Vagina (tissue), 2 donors: ENCODE measurements around the gene NRG3. TPM values are rescaled to one million over a fixed set of nuclear protein-coding genes. Genes with fewer than 3 reads are reported as not detected.

ENCODE experiments used
- DNase-seq, 2 donors: peaks; one replicate each; pipeline ENCODE4 v3.0.0-alpha.2; 2017; ENCODE audit errors: extremely low spot score in 2 of 2
- H3K27ac ChIP-seq: fragments of 200-600 bp; sonication (generic); one replicate; pipeline ENCODE4 v1.5.1; 2019
- H3K27me3 ChIP-seq: fragments of 200-600 bp; sonication (generic); one replicate; pipeline ENCODE4 v1.5.1; 2019
- H3K36me3 ChIP-seq, 2 donors: fragments of 200-600 bp; sonication (generic); one replicate each; pipeline ENCODE4 v1.5.1; 2017 to 2019
- H3K4me1 ChIP-seq: fragments of 200-600 bp; sonication (generic); one replicate; pipeline ENCODE4 v1.5.1; 2019
- H3K4me3 ChIP-seq, 2 donors: fragments of 200-600 bp; sonication (generic); 1 replicate in 1 of 2; 2 replicates in 1 of 2; pipeline ENCODE4 v1.5.1; 2016 to 2019
- H3K9me3 ChIP-seq: fragments of 200-600 bp; sonication (generic); one replicate; pipeline ENCODE4 v1.5.1; 2019
- CTCF ChIP-seq, 3 experiments: fragments of 450-650 bp in 2 of 3; fragments of 200-600 bp in 1 of 3; sonication (generic) in 1 of 3; IDR thresholded peaks; one replicate each; pipeline ENCODE4 v1.5.1; 2017 to 2019; ENCODE audit warnings: antibody characterized with exemption in 3 of 3, mild to moderate bottlenecking in 2 of 3, moderate library complexity in 2 of 3
- POLR2A ChIP-seq, 2 donors: fragments of 450-650 bp; IDR thresholded peaks; one replicate each; pipeline ENCODE4 v1.6.1; 2017; ENCODE audit warnings: antibody characterized with exemption in 2 of 2, mild to moderate bottlenecking in 2 of 2, moderate library complexity in 2 of 2
- POLR2AphosphoS5 ChIP-seq, 2 donors: sonication (generic); formaldehyde crosslinking; IDR thresholded peaks; one replicate each; pipeline ENCODE4 v1.9.0; 2017; ENCODE audit warnings: antibody characterized with exemption in 2 of 2, mild to moderate bottlenecking in 2 of 2, low read depth in 1 of 2; ENCODE audit not compliant: insufficient read depth in 1 of 2
- intact Hi-C: fragments of 100-400 bp; cut with DNase I; formaldehyde crosslinking; loops from one replicate; pipeline ENCODE4 v1.15.1; 2023
- total RNA-seq: library from RNA; depleted of rRNA; stranded (reverse); fragments of >200 nt; gene quantifications from one replicate; pipeline ENCODE4 v1.2.3, GENCODE V29; 2016

NRG3 gene
- total RNA-seq, 1 donor from 2014 or later: not detected

GRCh38 chr10:81873231-81873931, 1.6 kb upstream of the NRG3 start:
- H3K4me3 ChIP-seq: no peak overlapping the region
- peaks cover 20% of the 10 kb centered on the region for H3K4me1 ChIP-seq
- intact Hi-C loops: no loop called here
- no peak overlapping the region for H3K27ac ChIP-seq
- H3K9me3 ChIP-seq: no peaks in the 10 kb centered on the region
- H3K36me3 ChIP-seq: no peaks in the 10 kb centered on the region
- no peak for TF ChIP-seq POLR2AphosphoS5 (IDR thresholded peaks at IDR 0.05; ENCODE audit: insufficient read depth in 1 of 2, low read depth in 1 of 2)
- DNase-seq: no peak
- H3K27me3 ChIP-seq: peaks cover 6% of the 10 kb centered on the region

- Histone ChIP-seq H3K9me3 (no peaks in the 10 kb centered on the region), H3K27ac (no peak overlapping the region), H3K4me1 (peaks cover 20% of the 10 kb centered on the region), H3K27me3 (peaks cover 6% of the 10 kb centered on the region), H3K4me3 (peak overlapping the region; percentile 20 to 35), H3K36me3 (no peaks in the 10 kb centered on the region)
- TF ChIP-seq POLR2AphosphoS5 (IDR thresholded peaks at IDR 0.05; ENCODE audit: insufficient read depth in 1 of 2, low read depth in 1 of 2) (no peak), POLR2A (IDR thresholded peaks at IDR 0.05) (no peak), CTCF (IDR thresholded peaks at IDR 0.05) (no peak)
- intact Hi-C loops: no loop called here
- no peak for DNase-seq
Observed at GRCh38 chr10:81873932-81874816, 820 bp upstream of the NRG3 start.

- no peak for DNase-seq
- H3K4me3 ChIP-seq: peak overlapping the region in 1 of 2 donors; percentile 17
- H3K9me3 ChIP-seq: no peaks in the 10 kb centered on the region
- intact Hi-C loops: no loop called here
- H3K27ac ChIP-seq: no peak overlapping the region
- TF ChIP-seq POLR2A (IDR thresholded peaks at IDR 0.05) (no peak), CTCF (IDR thresholded peaks at IDR 0.05) (no peak), POLR2AphosphoS5 (IDR thresholded peaks at IDR 0.05; ENCODE audit: insufficient read depth in 1 of 2, low read depth in 1 of 2) (no peak)
- H3K36me3 ChIP-seq: no peaks in the 10 kb centered on the region
- H3K27me3 ChIP-seq: peaks cover 6% of the 10 kb centered on the region
- peaks cover 20% of the 10 kb centered on the region for H3K4me1 ChIP-seq
Observed at GRCh38 chr10:81875467-81876252, 666 bp downstream of the NRG3 start.

GRCh38 chr10:81876253-81877077, 1.5 kb downstream of the NRG3 start:
- TF ChIP-seq POLR2AphosphoS5 (IDR thresholded peaks at IDR 0.05; ENCODE audit: insufficient read depth in 1 of 2, low read depth in 1 of 2): no peak
- no peak for TF ChIP-seq CTCF (IDR thresholded peaks at IDR 0.05)
- TF ChIP-seq POLR2A (IDR thresholded peaks at IDR 0.05): no peak
- no peak for DNase-seq
- peak overlapping the region in 1 of 2 donors; percentile 17 for H3K4me3 ChIP-seq
- peaks cover 20% of the 10 kb centered on the region for H3K4me1 ChIP-seq
- no peaks in the 10 kb centered on the region for H3K36me3 ChIP-seq
- intact Hi-C loops: no loop called here
- H3K9me3 ChIP-seq: no peaks in the 10 kb centered on the region
- H3K27ac ChIP-seq: no peak overlapping the region
- peaks cover 6% of the 10 kb centered on the region for H3K27me3 ChIP-seq
